H1 (cell line): ENCODE data around the gene ECEL1.

Experiments
- CHD7 ChIP-seq: fragments of 300-600 bp; sonication (generic); IDR thresholded peaks from 2 replicates; pipeline ENCODE4 v1.7.1; 2012; ENCODE audit warnings: low read length, moderate library complexity, mild to moderate bottlenecking, inconsistent platforms; ENCODE audit not compliant: insufficient replicate concordance
- CTCF ChIP-seq, 3 experiments: IDR thresholded peaks; 1 replicate in 2 of 3; 2 replicates in 1 of 3; pipeline versions ENCODE4 v1.5.1 to v1.6.1; 2011; ENCODE audit warnings: low read length in 3 of 3, mild to moderate bottlenecking in 3 of 3, inconsistent platforms in 2 of 3, low read depth in 1 of 3, moderate library complexity in 1 of 3; ENCODE audit not compliant: insufficient read depth in 1 of 3; ENCODE audit errors: control extremely low read depth in 1 of 3
- POLR2AphosphoS5 ChIP-seq: IDR thresholded peaks from 2 replicates; pipeline ENCODE4 v1.6.1; 2011; ENCODE audit warnings: low read depth, low read length
- SRF ChIP-seq: IDR thresholded peaks from 2 replicates; pipeline ENCODE4 v1.6.1; 2011; ENCODE audit warnings: mild to moderate bottlenecking, low read depth, low read length, moderate library complexity
- TAF1 ChIP-seq: IDR thresholded peaks from 2 replicates; pipeline ENCODE4 v1.6.1; 2011; ENCODE audit warnings: mild to moderate bottlenecking, low read depth, low read length
- TBP ChIP-seq: IDR thresholded peaks from 2 replicates; pipeline ENCODE4 v1.6.1; 2011; ENCODE audit warnings: low read depth, low read length, improper control_type of control experiment

GRCh38 chr2:232520489-232520888 is 32.9 kb upstream of the ECEL1 start:
- TF ChIP-seq CHD7: no peak
- TF ChIP-seq SRF: no peak
- TF ChIP-seq TBP: no peak
- no peak for TF ChIP-seq TAF1
- TF ChIP-seq CTCF (IDR thresholded peaks at IDR 0.05; ENCODE audit: control extremely low read depth in 1 of 3, insufficient read depth in 1 of 3, low read depth in 1 of 3, low read length in 3 of 3): no peak
- TF ChIP-seq POLR2AphosphoS5: no peak
